SU-DHL-6 (cell line): ENCODE measurements around the gene CHMP6.

Experiments used
- EZH2phosphoT487 ChIP-seq: fragments of 200-600 bp; sonication (generic), shearing (Covaris generic); conservative IDR thresholded peaks from 2 replicates; pipeline ENCODE4 v1.6.1; 2018; ENCODE audit warnings: mild to moderate bottlenecking, antibody characterized with exemption, low read length, moderate library complexity, mixed read lengths
- TF ChIP-seq, protein P1 (sequence below): fragments of 200-600 bp; sonication (generic); IDR thresholded peaks from one replicate; pipeline ENCODE4 v1.5.1; 2017; ENCODE audit warnings: antibody characterized with exemption, mild to moderate bottlenecking, low read length, moderate library complexity; ENCODE audit not compliant: insufficient read depth, poor library complexity, severe bottlenecking

DNA sequence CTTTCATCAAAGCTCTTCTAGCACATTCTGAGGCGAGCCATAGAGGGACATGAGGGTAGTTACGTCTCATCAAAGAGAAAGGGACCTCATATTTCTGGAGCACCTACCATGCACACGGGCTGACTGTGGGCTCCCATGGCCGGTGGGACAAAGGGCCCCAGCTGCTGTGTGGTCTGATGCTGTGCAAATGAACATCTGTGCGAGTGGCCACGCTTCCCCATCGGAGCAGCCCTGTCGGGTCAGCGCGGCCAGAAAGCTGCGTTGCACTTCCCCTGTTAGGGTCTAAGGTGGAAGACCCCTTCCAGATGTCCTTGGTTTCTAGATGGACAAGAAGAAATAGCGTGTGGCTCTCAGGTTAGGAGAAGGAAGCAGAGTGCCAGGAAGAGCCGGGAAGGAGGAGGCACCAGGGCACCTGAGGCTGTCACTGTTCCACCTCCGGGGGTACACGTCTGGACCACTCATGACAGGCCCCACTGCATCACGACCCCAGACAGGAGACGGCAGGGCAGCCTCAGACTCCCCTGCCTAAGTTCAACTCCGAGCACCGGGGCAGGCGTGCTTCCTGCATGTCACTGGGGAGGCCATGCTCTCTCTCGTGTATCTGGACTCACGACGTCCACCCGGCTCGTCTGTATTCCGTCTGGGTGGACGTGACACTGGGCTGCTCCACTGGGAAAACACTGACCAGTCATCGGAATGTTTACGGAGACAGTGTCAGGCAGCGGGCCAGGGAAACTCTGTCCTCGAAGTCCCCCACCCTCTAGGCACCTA lies 34.8 kb downstream of the CHMP6 start:
- TF ChIP-seq, protein P1, sequence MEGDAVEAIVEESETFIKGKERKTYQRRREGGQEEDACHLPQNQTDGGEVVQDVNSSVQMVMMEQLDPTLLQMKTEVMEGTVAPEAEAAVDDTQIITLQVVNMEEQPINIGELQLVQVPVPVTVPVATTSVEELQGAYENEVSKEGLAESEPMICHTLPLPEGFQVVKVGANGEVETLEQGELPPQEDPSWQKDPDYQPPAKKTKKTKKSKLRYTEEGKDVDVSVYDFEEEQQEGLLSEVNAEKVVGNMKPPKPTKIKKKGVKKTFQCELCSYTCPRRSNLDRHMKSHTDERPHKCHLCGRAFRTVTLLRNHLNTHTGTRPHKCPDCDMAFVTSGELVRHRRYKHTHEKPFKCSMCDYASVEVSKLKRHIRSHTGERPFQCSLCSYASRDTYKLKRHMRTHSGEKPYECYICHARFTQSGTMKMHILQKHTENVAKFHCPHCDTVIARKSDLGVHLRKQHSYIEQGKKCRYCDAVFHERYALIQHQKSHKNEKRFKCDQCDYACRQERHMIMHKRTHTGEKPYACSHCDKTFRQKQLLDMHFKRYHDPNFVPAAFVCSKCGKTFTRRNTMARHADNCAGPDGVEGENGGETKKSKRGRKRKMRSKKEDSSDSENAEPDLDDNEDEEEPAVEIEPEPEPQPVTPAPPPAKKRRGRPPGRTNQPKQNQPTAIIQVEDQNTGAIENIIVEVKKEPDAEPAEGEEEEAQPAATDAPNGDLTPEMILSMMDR = no peak
- TF ChIP-seq EZH2phosphoT487 = no peak
